SK-N-SH (cell line): Measurements from ENCODE around the gene CTNNA3. TPM values are rescaled to one million over a fixed set of nuclear protein-coding genes. Genes with fewer than 3 reads are reported as not detected.

Experiments used
- CTCF ChIA-PET: fragments of 300-600, 350-600 bp; formaldehyde crosslinking; extraction: SDS; loops from one replicate; lab custom pipeline; 2021; lab: Yijun Ruan, JAX
- POLR2A ChIA-PET: fragments of 350-600 bp; sonication (Branson Sonifier 250); formaldehyde crosslinking; extraction: SDS; loops from one replicate; lab custom pipeline; 2020; ENCODE audit warnings: antibody characterized with exemption, inconsistent platforms; lab: Yijun Ruan, JAX
- DNase-seq: peaks from one replicate; pipeline ENCODE4 v3.0.0; 2012
- H2AFZ ChIP-seq: fragments of 200-600 bp; sonication (generic); 2 replicates; pipeline ENCODE4 v1.8.1; 2016; ENCODE audit warnings: antibody characterized with exemption, mild to moderate bottlenecking, low read depth
- H3F3A ChIP-seq: fragments of 200-600 bp; sonication (generic); replicated peaks from 2 replicates; pipeline ENCODE3; 2016; ENCODE audit warnings: antibody characterized with exemption, mild to moderate bottlenecking; ENCODE audit not compliant: insufficient read depth
- H3K27ac ChIP-seq, 2 experiments: fragments of 200-500 bp in 1 of 2; fragments of 200-600 bp in 1 of 2; sonication (Bioruptor generic) in 1 of 2; sonication (generic), shearing (Covaris generic) in 1 of 2; 2 replicates each; pipeline versions ENCODE4 v1.5.1 to v1.6.1; 2014 to 2016; ENCODE audit warnings: low read depth in 2 of 2, inconsistent platforms in 1 of 2, low read length in 1 of 2, mild to moderate bottlenecking in 1 of 2, mixed read lengths in 1 of 2
- H3K27me3 ChIP-seq: fragments of 200-600 bp; sonication (generic), shearing (Covaris generic); 2 replicates; pipeline ENCODE4 v1.6.1; 2016; ENCODE audit warnings: mixed run types; ENCODE audit not compliant: insufficient read depth
- H3K36me3 ChIP-seq, 2 experiments: fragments of 200-500 bp in 1 of 2; fragments of 200-600 bp in 1 of 2; sonication (Bioruptor generic) in 1 of 2; sonication (generic) in 1 of 2; replicated peaks in 1 of 2; 2 replicates each; pipeline versions ENCODE3 to v1.5.1; 2014 to 2016; ENCODE audit warnings: low read length in 1 of 2, mild to moderate bottlenecking in 1 of 2; ENCODE audit not compliant: insufficient read depth in 2 of 2, control insufficient read depth in 1 of 2
- H3K4me1 ChIP-seq, 2 experiments: fragments of 200-500 bp in 1 of 2; fragments of 200-600 bp in 1 of 2; sonication (Bioruptor generic) in 1 of 2; sonication (generic), shearing (Covaris generic) in 1 of 2; 2 replicates each; pipeline versions ENCODE4 v1.5.1 to v1.6.1; 2014 to 2016; ENCODE audit warnings: low read depth in 1 of 2, low read length in 1 of 2, mixed run types in 1 of 2; ENCODE audit not compliant: insufficient read depth in 2 of 2, control insufficient read depth in 1 of 2
- H3K4me2 ChIP-seq: fragments of 200-600 bp; sonication (generic), shearing (Covaris generic); 2 replicates; pipeline ENCODE4 v1.6.1; 2017; ENCODE audit warnings: mixed run types
- H3K4me3 ChIP-seq, 2 experiments: fragments of 200-500 bp in 1 of 2; fragments of 200-600 bp in 1 of 2; sonication (Bioruptor generic) in 1 of 2; sonication (generic), shearing (Covaris generic) in 1 of 2; 2 replicates each; pipeline versions ENCODE4 v1.5.1 to v1.8.1; 2014 to 2016; ENCODE audit warnings: low read depth in 2 of 2, inconsistent platforms in 1 of 2, low read length in 1 of 2, mild to moderate bottlenecking in 1 of 2, mixed read lengths in 1 of 2, moderate library complexity in 1 of 2
- H3K79me2 ChIP-seq: fragments of 200-600 bp; sonication (generic); 2 replicates; pipeline ENCODE4 v1.8.1; 2017; ENCODE audit warnings: mild to moderate bottlenecking; ENCODE audit not compliant: insufficient read depth
- H3K9ac ChIP-seq: fragments of 200-600 bp; sonication (generic); 2 replicates; pipeline ENCODE4 v1.6.1; 2017; ENCODE audit warnings: mixed run types
- H3K9me2 ChIP-seq: fragments of 200-600 bp; sonication (generic); 2 replicates; pipeline ENCODE4 v1.6.1; 2017; ENCODE audit warnings: mixed run types
- H3K9me3 ChIP-seq: fragments of 200-600 bp; sonication (generic); 2 replicates; pipeline ENCODE4 v1.6.1; 2017; ENCODE audit warnings: mixed run types, mild to moderate bottlenecking, moderate library complexity
- H4K20me1 ChIP-seq: fragments of 200-600 bp; sonication (generic); 2 replicates; pipeline ENCODE4 v1.6.1; 2017; ENCODE audit warnings: mild to moderate bottlenecking, mixed run types; ENCODE audit not compliant: insufficient read depth
- ELF1 ChIP-seq: IDR thresholded peaks from 2 replicates; pipeline ENCODE4 v1.4.0; 2012
- EZH2phosphoT487 ChIP-seq: fragments of 200-600 bp; sonication (generic); IDR thresholded peaks from 2 replicates; pipeline ENCODE4 v1.6.1; 2017; ENCODE audit warnings: low read depth, mixed run types, mild to moderate bottlenecking, antibody characterized with exemption, moderate library complexity, borderline replicate concordance
- FOXJ3 ChIP-seq: sonication (generic); formaldehyde crosslinking; IDR thresholded peaks from 2 replicates; pipeline ENCODE4 v1.5.1; 2020; ENCODE audit warnings: mild to moderate bottlenecking, missing genetic modification reagents
- FOXM1 ChIP-seq: IDR thresholded peaks from 2 replicates; pipeline ENCODE4 v1.4.0; 2012; ENCODE audit warnings: low read depth, mild to moderate bottlenecking
- JUND ChIP-seq: IDR thresholded peaks from 2 replicates; pipeline ENCODE4 v1.4.0; 2012
- MAX ChIP-seq: IDR thresholded peaks from 2 replicates; pipeline ENCODE4 v1.4.0; 2012; ENCODE audit warnings: low read depth
- MEF2A ChIP-seq: IDR thresholded peaks from 2 replicates; pipeline ENCODE4 v1.4.0; 2012; ENCODE audit warnings: low read depth, borderline replicate concordance
- MXI1 ChIP-seq: IDR thresholded peaks from 2 replicates; pipeline ENCODE4 v1.6.1; 2012; ENCODE audit warnings: mild to moderate bottlenecking, low read depth, low read length, improper control_type of control experiment
- NFIC ChIP-seq: IDR thresholded peaks from 2 replicates; pipeline ENCODE4 v1.4.0; 2012; ENCODE audit warnings: borderline replicate concordance
- NRF1 ChIP-seq: IDR thresholded peaks from 2 replicates; pipeline ENCODE4 v1.6.1; 2012; ENCODE audit warnings: low read depth, mild to moderate bottlenecking, low read length
- PBX3 ChIP-seq: IDR thresholded peaks from 2 replicates; pipeline ENCODE4; 2012
- POLR2AphosphoS5 ChIP-seq: IDR thresholded peaks from 2 replicates; pipeline ENCODE4 v1.6.1; 2012; ENCODE audit warnings: low read depth, low read length
- RAD21 ChIP-seq: IDR thresholded peaks from 2 replicates; pipeline ENCODE4 v1.6.1; 2012; ENCODE audit warnings: mild to moderate bottlenecking, low read length
- RCOR1 ChIP-seq: fragments of 150-350 bp; IDR thresholded peaks from 2 replicates; pipeline ENCODE4 v1.6.1; 2017; ENCODE audit warnings: antibody characterized with exemption, low read length
- REST ChIP-seq: IDR thresholded peaks from 2 replicates; pipeline ENCODE4 v1.6.1; 2012; ENCODE audit warnings: mild to moderate bottlenecking, low read depth, low read length, moderate library complexity
- RFX5 ChIP-seq: IDR thresholded peaks from 2 replicates; pipeline ENCODE4 v1.6.1; 2012; ENCODE audit warnings: mild to moderate bottlenecking, improper control_type of control experiment, low read length
- RXRA ChIP-seq: IDR thresholded peaks from 2 replicates; pipeline ENCODE4 v1.4.0; 2012; ENCODE audit warnings: low read depth, mild to moderate bottlenecking, borderline replicate concordance
- SIN3A ChIP-seq: IDR thresholded peaks from 2 replicates; pipeline ENCODE4 v1.6.1; 2012; ENCODE audit warnings: low read depth, mild to moderate bottlenecking, low read length, moderate library complexity, borderline replicate concordance
- SMC3 ChIP-seq: IDR thresholded peaks from 2 replicates; pipeline ENCODE4 v1.6.1; 2012; ENCODE audit warnings: low read depth, low read length, improper control_type of control experiment
- TAF1 ChIP-seq: IDR thresholded peaks from 2 replicates; pipeline ENCODE4 v1.6.1; 2012; ENCODE audit warnings: low read depth, mild to moderate bottlenecking, low read length, moderate library complexity, borderline replicate concordance
- TEAD4 ChIP-seq: IDR thresholded peaks from 2 replicates; pipeline ENCODE4 v1.4.0; 2012; ENCODE audit warnings: mild to moderate bottlenecking, borderline replicate concordance; ENCODE audit not compliant: insufficient read depth
- USF1 ChIP-seq: IDR thresholded peaks from 2 replicates; pipeline ENCODE4 v1.4.0; 2012; ENCODE audit warnings: low read depth, borderline replicate concordance
- YY1 ChIP-seq: IDR thresholded peaks from 2 replicates; pipeline ENCODE4 v1.4.0; 2012; ENCODE audit warnings: low read depth, mild to moderate bottlenecking
- WGBS: methylation state at CpG from one replicate; pipeline ENCODE4 v1.1.6; 2017; ENCODE audit warnings: low lambda C conversion rate; 5-methylcytosine and 5-hydroxymethylcytosine counted together
- polyA plus RNA-seq, 3 experiments: library from polyadenylated mRNA; depleted of rRNA; stranded (reverse); fragments of >200 nt; gene quantifications; 2 replicates each; pipeline ENCODE4 v1.2.3, GENCODE V29; 2012

Gene CTNNA3
- polyA plus RNA-seq, 1 of the 3 experiments (the other 2 are of a cell fraction) = not detected

- WGBS = 8% methylated on average over 2 of the region's 2 CpGs
- no peaks in the 10 kb centered on the region for H3F3A ChIP-seq
- CTCF ChIA-PET = interaction anchor here (1.0 to 2.7 kb wide), 2 partner anchors 15 to 25 kb away, joined by 3 to 11 read pairs; no protein-coding TSS in a partner anchor
Measured at GRCh38 chr10:67506083-67506756, 189.8 kb downstream of the CTNNA3 start.

GRCh38 chr10:67492317-67493019, 203.5 kb downstream of the CTNNA3 start:
- Histone ChIP-seq H3F3A (no peaks in the 10 kb centered on the region), H3K4me2 (no peak overlapping the region), H3K9me3 (no peaks in the 10 kb centered on the region), H2AFZ (no peak overlapping the region), H4K20me1 (no peaks in the 10 kb centered on the region), H3K4me3 (no peak overlapping the region), H3K27me3 (no peaks in the 10 kb centered on the region), H3K9ac (no peak overlapping the region), H3K9me2 (no peaks in the 10 kb centered on the region), H3K27ac (no peak overlapping the region), H3K36me3 (no peaks in the 10 kb centered on the region), H3K4me1 (no peaks in the 10 kb centered on the region), H3K79me2 (no peaks in the 10 kb centered on the region)
- CTCF ChIA-PET = no interaction called here
- POLR2A ChIA-PET = no interaction called here
- DNase-seq = no peak
- 2% methylated on average over 2 of the region's 2 CpGs for WGBS
- TF ChIP-seq ELF1 (no peak), YY1 (no peak), SIN3A (no peak), RFX5 (no peak), RCOR1 (no peak), MAX (no peak), REST (no peak), USF1 (no peak), JUND (no peak), RAD21 (no peak), NRF1 (no peak), EZH2phosphoT487 (no peak), SMC3 (no peak), MXI1 (no peak), MEF2A (no peak), POLR2AphosphoS5 (no peak)

More at GRCh38 chr10:67506083-67506756, 189.8 kb downstream of the CTNNA3 start:
- Histone ChIP-seq H2AFZ (no peak overlapping the region), H3K9me2 (no peaks in the 10 kb centered on the region), H4K20me1 (no peaks in the 10 kb centered on the region), H3K9me3 (no peaks in the 10 kb centered on the region), H3K9ac (no peak overlapping the region), H3K4me2 (no peak overlapping the region), H3K4me3 (no peak overlapping the region)
- no peak for TF ChIP-seq FOXJ3 (CRISPR knock-in tag)
- TF ChIP-seq PBX3 = no peak
- TF ChIP-seq NFIC = no peak
- no peak for TF ChIP-seq TAF1
- TF ChIP-seq POLR2AphosphoS5 = no peak
- TF ChIP-seq MEF2A = no peak
- no peak for TF ChIP-seq JUND
- TF ChIP-seq RFX5 = no peak
- TF ChIP-seq FOXM1 = no peak
- no peak for TF ChIP-seq TEAD4
- no peak for TF ChIP-seq MXI1
- no peak for TF ChIP-seq RXRA
- TF ChIP-seq, all 33 proteins: peak for 0
- H3K27ac ChIP-seq = no peak overlapping the region
- no peaks in the 10 kb centered on the region for H3K4me1 ChIP-seq
- POLR2A ChIA-PET = no interaction called here
- H3K79me2 ChIP-seq = no peaks in the 10 kb centered on the region
- no peak for DNase-seq
- H3K27me3 ChIP-seq = no peaks in the 10 kb centered on the region
- no peaks in the 10 kb centered on the region for H3K36me3 ChIP-seq
